ENCODE results near the gene OTUD1.
A peak's percentile ranks its signal among the peaks of the same experiment; 100 is the strongest.

OTUD1 gene

DNA sequence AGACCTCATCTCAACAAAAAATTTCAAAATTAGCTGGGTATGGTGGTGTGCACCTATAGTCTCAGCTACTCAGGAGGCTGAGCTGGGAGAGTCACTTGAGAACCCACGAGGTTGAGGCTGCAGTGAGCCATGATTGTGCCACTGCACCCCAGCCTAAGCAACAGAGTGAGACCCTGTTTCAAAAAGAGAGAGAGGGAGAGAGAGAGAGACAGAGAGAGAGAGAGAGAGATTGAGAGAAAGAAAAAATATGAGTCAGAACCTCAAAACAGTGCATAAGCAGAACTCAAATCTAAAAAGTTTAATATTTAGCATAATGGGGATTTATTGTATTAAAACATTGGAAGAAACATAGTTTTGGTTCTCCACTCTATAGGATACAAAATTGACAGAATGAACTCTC, 17.5 kb upstream of the OTUD1 start:
- no peak for DNase-seq

- DNase-seq = peak; percentile 10
These were observed 16.9 kb upstream of the OTUD1 start for GRCh38 chr10:23422003-23422411.

- DNase-seq = no peak
These were observed 6.7 kb upstream of the OTUD1 start for GRCh38 chr10:23432166-23432565.

DNA sequence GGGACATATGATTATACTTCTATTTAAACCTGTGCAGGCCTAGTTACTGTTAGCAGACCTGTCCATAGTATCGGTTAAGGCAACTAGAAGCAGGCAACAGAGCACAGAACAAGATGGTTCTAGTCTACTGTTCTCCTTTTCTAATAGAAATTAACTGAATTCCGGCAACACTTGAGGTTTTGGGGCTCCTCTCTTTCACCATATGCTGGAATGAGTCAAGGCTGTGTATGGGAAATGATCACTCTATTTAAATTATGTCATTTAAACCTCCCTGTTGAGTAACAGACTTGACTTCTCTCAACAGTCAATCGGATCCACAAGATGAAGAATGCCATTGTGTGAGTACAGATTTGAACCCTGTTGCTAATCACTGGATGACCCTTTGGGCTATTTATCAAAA, 6.2 kb upstream of the OTUD1 start:
- peak; percentile 38 for DNase-seq

- no peak for DNase-seq
These were observed 5.2 kb upstream of the OTUD1 start for GRCh38 chr10:23433701-23434100.

- no peak for DNase-seq
These were observed 3.5 kb upstream of the OTUD1 start for GRCh38 chr10:23435378-23435777.

DNA sequence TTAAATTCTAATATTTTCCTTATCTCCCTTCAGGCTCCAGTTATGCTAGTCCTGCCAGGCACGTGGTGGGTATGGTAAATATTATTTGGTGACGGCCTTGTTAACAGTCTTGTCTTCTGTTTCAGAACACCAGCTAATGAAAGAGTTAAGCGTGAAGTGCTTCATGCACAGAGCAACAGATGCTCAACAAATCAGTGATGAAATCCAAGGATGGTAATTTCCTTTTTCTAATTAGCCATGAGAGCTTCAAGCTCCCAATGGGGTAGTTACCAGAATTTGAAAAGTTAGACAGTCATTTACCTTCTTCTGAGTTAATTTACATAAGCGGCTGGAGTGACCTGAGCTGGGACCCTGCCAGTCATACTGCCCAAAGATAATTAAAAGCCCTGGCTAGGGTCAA, 1.9 kb upstream of the OTUD1 start:
- DNase-seq = no peak

GRCh38 chr10:23437963-23438546, 820 bp upstream of the OTUD1 start:
- DNase-seq = no peak

DNA sequence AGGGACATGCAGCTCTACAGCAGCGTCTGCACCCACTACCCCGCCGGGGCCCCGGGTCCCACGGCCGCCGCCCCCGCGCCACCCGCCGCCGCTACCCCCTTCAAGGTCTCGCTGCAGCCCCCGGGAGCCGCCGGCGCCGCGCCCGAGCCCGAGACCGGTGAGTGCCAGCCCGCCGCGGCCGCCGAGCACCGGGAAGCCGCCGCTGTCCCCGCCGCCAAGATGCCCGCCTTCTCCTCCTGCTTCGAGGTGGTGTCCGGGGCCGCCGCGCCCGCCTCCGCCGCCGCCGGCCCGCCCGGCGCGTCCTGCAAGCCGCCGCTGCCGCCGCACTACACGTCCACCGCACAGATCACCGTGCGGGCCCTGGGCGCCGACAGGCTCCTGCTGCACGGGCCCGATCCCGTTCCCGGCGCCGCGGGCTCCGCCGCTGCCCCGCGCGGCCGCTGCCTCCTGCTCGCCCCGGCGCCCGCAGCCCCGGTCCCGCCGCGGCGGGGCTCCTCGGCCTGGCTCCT, 631 bp downstream of the OTUD1 start:
- DNase-seq = peak; percentile 12

- peak; percentile 12 for DNase-seq
These were observed 1.4 kb downstream of the OTUD1 start for GRCh38 chr10:23439961-23440889.

- DNase-seq = no peak
These were observed 2.4 kb downstream of the OTUD1 start for GRCh38 chr10:23441251-23441650.

GRCh38 chr10:23442936-23443335, 4.1 kb downstream of the OTUD1 start:
- peak; percentile 61 for DNase-seq

GRCh38 chr10:23445591-23445990, 6.7 kb downstream of the OTUD1 start:
- DNase-seq = peak; percentile 9

GRCh38 chr10:23448323-23448722, 9.4 kb downstream of the OTUD1 start:
- no peak for DNase-seq

DNA sequence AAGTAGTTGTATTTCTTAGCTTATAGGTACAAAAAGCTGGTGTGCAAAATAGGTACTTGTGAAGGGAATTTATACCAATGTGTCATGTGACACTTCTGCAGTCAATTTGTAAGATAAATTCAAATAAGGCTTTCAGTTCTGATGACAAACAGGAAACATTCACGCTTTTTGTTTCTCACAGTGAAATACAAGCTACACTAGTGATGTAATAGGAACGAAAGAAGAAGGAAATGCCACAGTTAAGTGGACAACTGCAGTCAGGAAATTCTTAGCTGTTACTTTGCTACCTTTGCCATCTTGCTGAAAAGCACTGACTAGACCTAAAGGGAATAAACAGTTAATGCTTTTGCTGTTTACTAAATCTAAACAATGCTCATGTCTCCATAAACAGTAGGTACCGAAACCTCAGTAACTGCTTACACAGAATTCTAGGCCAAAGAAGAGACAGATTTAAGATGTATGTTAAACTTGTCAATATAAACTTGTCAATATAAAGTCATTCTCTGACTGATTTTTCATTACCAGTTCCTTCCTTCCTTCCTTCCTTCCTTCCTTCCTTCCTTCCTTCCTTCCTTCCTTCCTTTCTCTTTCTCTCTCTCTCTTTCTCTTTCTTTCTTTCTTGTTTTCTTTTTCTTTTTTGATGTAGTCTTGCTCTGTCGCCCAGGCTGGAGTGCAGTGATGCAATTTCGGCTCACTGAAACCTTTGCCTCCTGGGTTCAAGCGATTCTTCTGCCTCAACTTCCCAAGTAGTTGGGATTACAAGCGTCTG, 10.1 kb downstream of the OTUD1 start:
- DNase-seq = peak; percentile 12

DNA sequence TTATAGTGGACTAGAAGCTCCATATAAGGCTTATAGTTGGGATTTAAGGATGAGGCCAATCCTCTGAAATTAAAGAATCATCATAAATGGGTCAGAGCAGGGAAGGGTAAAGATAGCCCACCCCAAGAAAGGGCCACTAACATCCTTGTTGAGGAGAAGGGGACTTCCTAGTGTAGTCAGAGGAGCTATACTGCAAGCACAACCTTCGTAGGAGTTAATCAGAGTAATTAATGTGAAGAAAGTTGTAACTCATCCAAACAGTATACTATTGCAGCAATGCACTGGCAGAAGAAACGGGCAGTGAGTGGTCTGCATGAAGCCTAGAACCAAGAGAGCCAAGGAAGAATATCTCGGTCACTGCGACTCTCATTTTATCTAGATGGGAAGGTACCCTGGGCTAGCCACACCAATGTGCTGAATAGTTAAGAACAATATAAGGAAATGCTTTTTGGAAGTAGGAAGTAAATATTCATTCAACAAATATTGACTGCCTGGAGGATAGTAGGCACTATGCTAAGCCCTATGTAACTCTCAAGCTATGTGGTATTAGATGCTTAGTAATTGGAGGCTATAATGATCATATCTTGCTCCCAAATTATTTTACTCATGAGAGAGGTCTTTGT, 13.3 kb downstream of the OTUD1 start:
- no peak for DNase-seq

DNA sequence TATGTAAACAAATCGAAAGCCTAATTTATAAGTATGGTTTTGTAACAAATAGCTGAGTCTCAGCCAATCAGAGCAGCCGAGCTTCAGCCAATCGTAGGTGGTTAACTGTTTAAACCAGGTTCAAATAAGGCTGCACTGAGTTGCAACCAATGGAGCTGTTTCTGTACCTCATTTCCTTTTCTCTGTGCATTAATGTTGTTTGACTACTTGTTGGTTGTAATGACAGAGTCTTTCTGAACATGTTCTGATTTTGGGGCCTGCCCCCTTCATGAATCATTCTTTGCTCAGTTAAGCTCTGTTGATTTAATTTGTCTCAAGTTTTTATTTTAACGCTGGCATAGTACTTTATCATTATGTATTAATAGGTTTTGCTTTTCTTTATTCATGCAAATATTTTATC, 14.6 kb downstream of the OTUD1 start:
- DNase-seq = no peak

- DNase-seq = no peak
These were observed 18.9 kb downstream of the OTUD1 start for GRCh38 chr10:23457632-23458417.

GRCh38 chr10:23459308-23459939, 20.5 kb downstream of the OTUD1 start:
- no peak for DNase-seq

GRCh38 chr10:23461557-23461956, 22.7 kb downstream of the OTUD1 start:
- no peak for DNase-seq

- DNase-seq = no peak
These were observed 28.1 kb downstream of the OTUD1 start for GRCh38 chr10:23467012-23467411.
